Measurements from ENCODE around the gene ACTR1A. TPM values are rescaled to one million over a fixed set of nuclear protein-coding genes. Genes with fewer than 3 reads are reported as not detected.

ACTR1A gene
- 10 to 100 TPM; 51.1 to 53.3 TPM for total RNA-seq

DNA sequence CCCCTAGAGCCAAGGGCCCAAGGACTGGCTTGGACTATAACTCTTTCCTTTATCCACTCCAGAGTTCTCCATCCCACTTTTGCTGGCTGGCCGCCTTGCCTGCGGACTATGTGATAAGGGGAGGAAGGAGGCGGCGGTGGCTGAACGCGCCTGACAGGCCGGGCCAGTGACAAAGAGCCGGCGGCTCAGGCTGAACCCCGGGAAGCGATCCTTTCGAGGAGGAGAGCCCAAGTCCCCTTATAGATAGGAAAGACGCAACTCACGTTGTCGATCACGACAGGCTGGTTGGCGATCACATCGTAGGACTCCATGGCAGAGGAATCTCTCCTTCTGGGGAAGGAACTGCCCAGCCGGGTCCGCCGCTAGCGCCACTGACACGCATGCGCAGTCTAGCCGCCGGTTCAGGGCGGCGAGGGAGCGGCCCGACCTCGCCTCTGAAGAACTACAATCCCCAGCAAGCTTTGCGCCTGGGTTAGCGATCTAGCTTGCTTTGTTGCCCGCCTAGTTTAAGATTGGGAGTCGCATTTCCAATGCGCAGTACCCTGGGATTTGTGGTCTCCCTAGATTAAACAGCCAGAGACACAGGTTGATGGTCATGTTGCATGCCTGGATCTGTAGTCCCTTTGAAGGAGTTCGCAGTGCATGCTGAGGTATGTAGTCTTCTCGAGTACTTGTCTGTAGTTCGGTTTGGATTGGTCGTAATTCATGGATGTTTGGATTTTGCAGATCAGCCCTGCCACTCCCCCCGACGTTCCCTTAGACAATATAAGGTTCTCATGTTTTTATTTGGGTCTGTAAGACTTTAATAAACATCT lies at the start of gene ACTR1A:
Gene ACTR1A, minus strand, starts transcription at position 376 of the 815 bp plus-strand sequence. Its CDS starts 65 bp downstream, at position 311.
- peak; percentile 97 for DNase-seq
- CTCF ChIA-PET = interaction anchor here (0.6 to 10.3 kb wide), 18 partner anchors 9 to 405 kb away, joined by 3 to 105 read pairs (median 4); partner anchors contain the start of genes GBF1, NOLC1 and TRIM8
- no peak within 1 kb of the TSS for H3K27ac Mint-ChIP-seq
- no peaks in the 10 kb centered on the region for H3K27me3 Mint-ChIP-seq
- intact Hi-C loops (cut with DNase I, micrococcal nuclease) = loop anchor here (1.0 to 5.0 kb wide), 28 partner anchors 41 to 1415 kb away; partner anchors contain the start of genes ARL3 (in 2 of the 2), CUEDC2 (in 2 of the 2), GBF1 (in 2 of the 2) and NOLC1 (in 2 of the 2)
- H3K9me3 Mint-ChIP-seq (ENCODE audit: low read depth) = no peaks in the 10 kb centered on the region
- peak; percentile 54 for ATAC-seq
- peaks cover 31% of the 10 kb centered on the region for H3K4me1 Mint-ChIP-seq
- POLR2A ChIA-PET = interaction anchor here (0.7 to 1.0 kb wide), 2 partner anchors 31 to 82 kb away, joined by 3 read pairs; partner anchors contain the start of gene FBXL15
- no peak within 1 kb of the TSS for H3K4me3 Mint-ChIP-seq
- peaks cover 3% of the 10 kb centered on the region for H3K36me3 Mint-ChIP-seq (ENCODE audit: low read depth)

DNA sequence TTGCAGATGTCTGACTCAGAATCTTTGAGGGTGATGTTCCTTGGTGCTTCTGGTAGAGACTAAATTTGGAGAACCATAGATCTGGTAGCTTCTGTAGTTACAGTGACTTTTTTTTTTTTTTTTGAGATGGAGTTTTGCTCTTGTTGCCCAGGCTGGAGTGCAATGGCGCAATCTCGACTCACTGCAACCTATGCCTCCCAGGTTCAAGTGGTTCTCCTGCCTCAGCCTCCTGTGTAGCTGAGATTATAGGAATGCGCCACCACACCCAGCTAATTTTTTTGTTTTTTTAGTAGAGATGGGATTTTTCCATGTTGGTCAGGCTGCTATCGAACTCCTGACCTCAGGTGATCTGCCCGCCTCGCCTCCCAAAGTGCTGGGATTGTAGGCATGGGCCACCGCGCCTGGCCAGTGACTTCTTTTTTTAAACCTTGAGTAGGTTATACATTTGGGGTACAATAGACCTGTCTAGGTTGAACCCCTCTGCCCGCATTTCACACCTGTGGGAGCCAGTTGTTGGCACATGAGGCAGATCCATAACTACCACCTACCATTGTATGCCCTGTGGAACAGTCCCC lies 48.2 kb upstream of the ACTR1A start:
- intact Hi-C loops (cut with DNase I, micrococcal nuclease) = no loop called here
- peaks cover 9% of the 10 kb centered on the region for H3K36me3 Mint-ChIP-seq (ENCODE audit: low read depth)
- CTCF ChIA-PET = interaction anchor here (0.7 kb wide), 1 partner anchor 692 kb away, joined by 3 read pairs; no protein-coding TSS in a partner anchor
- H3K27me3 Mint-ChIP-seq = no peaks in the 10 kb centered on the region
- DNase-seq (no peak), ATAC-seq (no peak)
- H3K27ac Mint-ChIP-seq = no peak overlapping the region
- no peaks in the 10 kb centered on the region for H3K9me3 Mint-ChIP-seq (ENCODE audit: low read depth)
- POLR2A ChIA-PET = no interaction called here
- no peak overlapping the region for H3K4me3 Mint-ChIP-seq
- peaks cover 5% of the 10 kb centered on the region for H3K4me1 Mint-ChIP-seq

DNA sequence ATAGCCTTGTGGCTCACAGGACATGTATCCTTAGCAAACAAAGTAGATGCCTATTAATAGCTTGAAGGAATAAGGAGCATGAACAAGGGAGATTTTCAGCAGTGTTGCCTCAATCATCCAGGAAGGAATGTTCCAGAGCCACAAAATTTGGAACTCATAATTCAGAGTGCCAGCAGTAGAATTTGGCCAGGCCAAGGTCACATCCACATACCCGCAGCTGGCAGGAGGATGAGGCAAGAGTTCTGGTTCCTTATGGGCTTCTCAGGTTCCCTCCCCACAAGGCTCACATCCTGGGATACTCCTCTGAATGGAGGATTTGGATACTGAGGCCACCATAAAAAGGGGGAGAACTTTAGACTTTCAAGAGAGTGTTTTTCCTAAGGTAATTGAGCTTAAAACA lies 47.0 kb upstream of the ACTR1A start:
- peaks cover 9% of the 10 kb centered on the region for H3K36me3 Mint-ChIP-seq (ENCODE audit: low read depth)
- intact Hi-C loops (cut with DNase I, micrococcal nuclease) = no loop called here
- H3K4me3 Mint-ChIP-seq = no peak overlapping the region
- ChIA-PET CTCF (interaction anchor here (0.6 to 1.0 kb wide), 3 partner anchors 19 to 1077 kb away, joined by 3 to 4 read pairs (median 4); no protein-coding TSS in a partner anchor), POLR2A (no interaction called here)
- H3K9me3 Mint-ChIP-seq (ENCODE audit: low read depth) = no peaks in the 10 kb centered on the region
- DNase-seq (no peak), ATAC-seq (no peak)
- no peaks in the 10 kb centered on the region for H3K27me3 Mint-ChIP-seq
- H3K27ac Mint-ChIP-seq = no peak overlapping the region
- no peaks in the 10 kb centered on the region for H3K4me1 Mint-ChIP-seq

DNA sequence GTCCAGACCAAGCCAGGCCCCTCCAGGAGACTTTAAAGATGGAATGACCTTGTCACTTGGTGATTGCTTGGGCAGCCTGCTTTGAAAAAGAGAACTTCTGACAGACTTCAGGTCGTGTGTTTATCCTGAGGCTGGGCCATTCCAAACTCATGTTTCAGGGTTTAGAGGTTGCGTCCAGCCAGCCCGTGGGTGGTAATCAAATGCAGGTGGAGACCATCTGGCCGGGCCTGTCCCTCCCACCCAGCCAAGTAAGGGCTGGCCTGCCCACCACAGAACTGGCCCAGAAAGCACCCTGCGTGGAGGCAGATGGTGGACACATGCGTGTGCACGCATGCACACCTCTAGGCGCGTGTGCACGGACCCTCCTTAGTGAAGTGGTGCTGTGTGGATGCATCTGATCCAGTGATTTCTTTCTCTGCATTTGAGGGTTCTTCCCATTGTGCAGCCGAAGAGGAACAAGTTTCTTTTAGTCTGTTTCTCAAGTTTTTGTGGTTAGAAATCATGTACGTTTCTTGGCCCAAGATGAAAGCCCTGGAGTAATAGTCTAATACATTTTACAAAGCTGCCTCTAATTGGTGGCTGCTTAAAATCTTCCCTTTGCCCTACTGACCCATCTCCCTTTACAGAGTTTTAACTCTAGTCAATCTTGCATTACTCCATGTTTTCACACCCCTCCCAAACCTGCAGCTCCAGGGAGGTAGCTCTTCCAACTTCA lies 44.3 kb upstream of the ACTR1A start:
- Mint-ChIP-seq H3K27me3 (no peaks in the 10 kb centered on the region), H3K36me3 (ENCODE audit: low read depth) (peaks cover 6% of the 10 kb centered on the region), H3K4me3 (no peak overlapping the region), H3K4me1 (peaks cover 9% of the 10 kb centered on the region), H3K27ac (no peak overlapping the region), H3K9me3 (ENCODE audit: low read depth) (no peaks in the 10 kb centered on the region)
- intact Hi-C loops (cut with DNase I, micrococcal nuclease) = no loop called here
- CTCF ChIA-PET = interaction anchor here (1.1 kb wide), 1 partner anchor 376 kb away, joined by 3 read pairs; no protein-coding TSS in a partner anchor
- POLR2A ChIA-PET = no interaction called here
- ATAC-seq = no peak
- no peak for DNase-seq

DNA sequence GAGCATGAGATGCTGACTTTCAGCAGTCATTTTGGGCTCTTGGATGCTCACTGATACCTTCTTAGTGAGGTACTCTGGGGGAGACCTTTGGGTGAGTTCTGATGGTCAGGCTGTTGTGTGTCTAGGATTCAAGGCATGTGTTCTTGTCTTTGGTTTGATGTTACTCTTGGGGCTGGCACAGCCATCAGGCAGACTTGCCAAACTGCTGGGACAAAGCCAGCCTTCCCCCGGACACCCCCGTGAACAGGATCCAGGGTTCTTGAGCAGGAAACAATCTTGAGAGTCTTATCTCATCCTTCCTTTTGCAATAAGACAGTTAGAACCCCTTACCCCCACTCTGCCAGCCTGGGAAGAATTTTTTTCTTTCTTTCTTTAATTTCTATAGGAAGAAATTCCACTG lies 43.5 kb upstream of the ACTR1A start:
- ATAC-seq (no peak), DNase-seq (no peak)
- peaks cover 11% of the 10 kb centered on the region for H3K4me1 Mint-ChIP-seq
- H3K36me3 Mint-ChIP-seq (ENCODE audit: low read depth) = peaks cover 4% of the 10 kb centered on the region
- intact Hi-C loops (cut with DNase I, micrococcal nuclease) = no loop called here
- no peaks in the 10 kb centered on the region for H3K27me3 Mint-ChIP-seq
- ChIA-PET POLR2A (no interaction called here), CTCF (interaction anchor here (0.6 to 1.2 kb wide), 3 partner anchors 38 to 128 kb away, joined by 3 to 4 read pairs (median 3); no protein-coding TSS in a partner anchor)
- no peak overlapping the region for H3K27ac Mint-ChIP-seq
- H3K4me3 Mint-ChIP-seq = no peak overlapping the region
- no peaks in the 10 kb centered on the region for H3K9me3 Mint-ChIP-seq (ENCODE audit: low read depth)

DNA sequence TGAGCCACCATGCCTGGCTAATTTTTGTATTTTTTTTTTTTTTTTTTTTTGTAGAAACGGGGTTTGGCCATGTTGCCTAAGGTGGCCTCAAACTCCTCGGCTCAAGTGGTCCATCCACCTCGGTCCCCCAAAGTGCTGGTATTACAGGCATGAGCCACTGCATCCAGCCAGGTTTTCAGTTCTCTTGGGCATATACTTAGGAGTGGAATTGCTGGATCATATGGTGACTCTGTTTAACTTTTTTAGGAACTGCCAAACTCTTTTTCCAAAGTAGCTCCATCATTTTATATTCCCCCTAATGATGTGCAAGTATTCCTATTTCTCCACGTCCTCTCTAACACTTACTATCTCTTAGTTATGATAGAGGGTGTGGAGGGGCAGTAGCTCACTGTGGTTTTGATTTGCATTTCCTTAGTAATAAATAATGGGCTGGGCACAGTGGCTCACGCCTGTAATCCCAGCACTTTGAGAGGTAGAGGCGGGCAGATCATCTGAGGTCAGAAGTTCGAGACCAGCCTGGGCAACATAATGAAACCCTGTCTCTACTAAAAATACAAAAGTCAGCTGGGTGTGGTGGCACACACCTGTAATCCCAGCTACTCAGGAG lies 42.9 kb upstream of the ACTR1A start:
- Mint-ChIP-seq H3K27ac (no peak overlapping the region), H3K27me3 (no peaks in the 10 kb centered on the region), H3K9me3 (ENCODE audit: low read depth) (no peaks in the 10 kb centered on the region), H3K4me3 (no peak overlapping the region), H3K4me1 (peaks cover 13% of the 10 kb centered on the region), H3K36me3 (ENCODE audit: low read depth) (peaks cover 2% of the 10 kb centered on the region)
- ChIA-PET POLR2A (no interaction called here), CTCF (interaction anchor here (0.6 to 1.2 kb wide), 4 partner anchors 17 to 128 kb away, joined by 3 to 4 read pairs (median 3); no protein-coding TSS in a partner anchor)
- ATAC-seq (no peak), DNase-seq (no peak)
- intact Hi-C loops (cut with DNase I, micrococcal nuclease) = no loop called here

DNA sequence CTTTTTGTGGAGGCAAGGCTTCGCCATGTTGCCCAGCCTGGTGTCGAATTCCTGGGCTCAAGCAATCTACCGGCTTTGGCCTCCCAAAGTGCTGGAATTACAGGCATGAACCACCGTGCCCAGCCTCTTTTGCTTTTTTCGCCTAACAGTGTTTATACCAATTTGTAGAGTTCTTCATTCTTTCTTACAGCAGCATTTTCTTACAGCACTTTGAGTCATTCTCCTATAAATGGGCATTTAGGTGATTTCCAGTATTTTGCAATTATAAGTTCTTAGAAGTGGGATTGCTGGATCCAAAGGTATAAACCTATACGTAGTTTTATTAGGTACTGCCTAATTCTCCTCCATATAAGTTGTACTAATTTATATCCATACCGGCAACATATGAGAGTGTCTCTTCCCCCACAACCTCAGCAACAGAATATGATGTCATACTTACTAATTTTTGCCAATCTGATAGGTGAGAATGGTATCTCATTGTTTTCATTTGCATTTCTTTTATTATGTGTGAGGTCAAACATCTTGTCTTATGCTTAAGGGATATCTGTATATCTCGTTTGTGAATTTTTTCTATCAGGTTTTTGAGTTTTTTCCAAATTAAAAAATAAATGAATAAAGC lies 40.4 kb upstream of the ACTR1A start:
- H3K27ac Mint-ChIP-seq = no peak overlapping the region
- H3K27me3 Mint-ChIP-seq = no peaks in the 10 kb centered on the region
- peaks cover 18% of the 10 kb centered on the region for H3K4me1 Mint-ChIP-seq
- CTCF ChIA-PET = no interaction called here
- DNase-seq = no peak
- POLR2A ChIA-PET = no interaction called here
- no peaks in the 10 kb centered on the region for H3K9me3 Mint-ChIP-seq (ENCODE audit: low read depth)
- no peak overlapping the region for H3K4me3 Mint-ChIP-seq
- intact Hi-C loops (cut with DNase I, micrococcal nuclease) = no loop called here
- ATAC-seq = peak; percentile 33
- H3K36me3 Mint-ChIP-seq (ENCODE audit: low read depth) = no peaks in the 10 kb centered on the region

DNA sequence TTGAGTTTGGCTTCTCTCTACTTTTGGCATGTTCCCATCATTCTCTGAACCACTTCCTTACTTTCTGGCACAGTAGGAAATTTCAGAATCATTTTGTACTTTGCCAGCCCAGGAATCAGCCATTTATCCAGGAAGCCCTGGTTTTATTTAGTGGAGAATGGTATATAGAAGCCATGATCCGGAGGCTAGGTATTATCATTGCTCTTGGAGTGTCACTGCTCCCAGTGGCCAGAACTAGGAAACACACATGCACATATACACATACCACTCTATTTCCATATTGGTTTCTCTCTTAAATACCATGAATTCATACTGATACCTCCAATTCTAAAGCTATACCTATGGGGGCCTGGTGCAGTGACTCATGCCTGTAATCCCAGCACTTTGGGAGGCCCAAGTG lies 37.5 kb upstream of the ACTR1A start:
- intact Hi-C loops (cut with DNase I, micrococcal nuclease) = no loop called here
- Mint-ChIP-seq H3K27ac (no peak overlapping the region), H3K27me3 (no peaks in the 10 kb centered on the region), H3K4me1 (peaks cover 18% of the 10 kb centered on the region), H3K4me3 (no peak overlapping the region), H3K9me3 (ENCODE audit: low read depth) (no peaks in the 10 kb centered on the region), H3K36me3 (ENCODE audit: low read depth) (no peaks in the 10 kb centered on the region)
- DNase-seq = peak; percentile 35
- CTCF ChIA-PET = interaction anchor here (0.6 to 2.1 kb wide), 5 partner anchors 10 to 70 kb away, joined by 3 to 5 read pairs (median 3); no protein-coding TSS in a partner anchor
- peak; percentile 96 for ATAC-seq
- POLR2A ChIA-PET = no interaction called here

DNA sequence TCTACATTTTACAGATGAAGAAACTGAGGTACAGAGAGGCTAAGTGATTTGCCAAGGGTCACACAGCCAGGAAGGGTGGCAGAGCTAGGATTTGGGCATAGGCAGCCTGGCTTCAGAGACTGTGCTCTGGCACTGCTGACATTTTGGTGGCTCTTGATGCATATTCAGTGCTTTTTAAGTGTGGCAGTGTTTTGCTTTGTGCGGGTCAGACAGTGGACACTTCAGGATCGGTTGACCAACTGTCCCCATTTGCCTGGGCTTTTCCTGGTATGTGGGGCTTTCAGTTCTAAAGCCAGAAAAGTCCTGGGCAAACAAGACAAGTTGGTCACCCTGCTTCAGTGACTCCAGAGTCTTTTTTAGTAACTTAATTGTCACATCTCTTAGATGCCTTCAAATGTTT lies 36.3 kb upstream of the ACTR1A start:
- no peak overlapping the region for H3K27ac Mint-ChIP-seq
- no peak for ATAC-seq
- no peak overlapping the region for H3K4me3 Mint-ChIP-seq
- intact Hi-C loops (cut with DNase I, micrococcal nuclease) = no loop called here
- H3K27me3 Mint-ChIP-seq = no peaks in the 10 kb centered on the region
- DNase-seq = no peak
- peaks cover 18% of the 10 kb centered on the region for H3K4me1 Mint-ChIP-seq
- CTCF ChIA-PET = interaction anchor here (0.7 kb wide), 1 partner anchor 45 kb away, joined by 4 read pairs; no protein-coding TSS in a partner anchor
- H3K36me3 Mint-ChIP-seq (ENCODE audit: low read depth) = no peaks in the 10 kb centered on the region
- POLR2A ChIA-PET = no interaction called here
- no peaks in the 10 kb centered on the region for H3K9me3 Mint-ChIP-seq (ENCODE audit: low read depth)

DNA sequence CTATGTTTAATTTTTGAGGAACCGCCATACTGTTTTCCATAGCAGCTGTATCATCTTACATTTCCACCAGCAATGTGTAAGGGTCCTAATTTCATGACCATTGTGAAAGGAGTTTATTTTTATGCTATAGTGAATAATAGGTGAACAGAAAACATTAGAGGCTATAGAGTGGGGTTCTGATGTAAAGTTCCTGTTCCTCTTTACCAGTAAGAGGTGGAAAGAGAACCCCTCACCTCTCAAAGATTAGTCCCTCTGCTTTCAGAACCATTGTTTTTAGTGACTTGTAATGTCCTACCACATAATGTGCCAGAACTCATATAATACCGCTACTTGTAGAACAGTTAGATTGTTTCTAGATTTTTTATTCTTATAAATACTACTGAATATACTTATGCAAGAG lies 35.4 kb upstream of the ACTR1A start:
- ATAC-seq (no peak), DNase-seq (no peak)
- H3K9me3 Mint-ChIP-seq (ENCODE audit: low read depth) = no peaks in the 10 kb centered on the region
- no peak overlapping the region for H3K27ac Mint-ChIP-seq
- peaks cover 14% of the 10 kb centered on the region for H3K4me1 Mint-ChIP-seq
- CTCF ChIA-PET = no interaction called here
- H3K27me3 Mint-ChIP-seq = no peaks in the 10 kb centered on the region
- H3K36me3 Mint-ChIP-seq (ENCODE audit: low read depth) = no peaks in the 10 kb centered on the region
- intact Hi-C loops (cut with DNase I, micrococcal nuclease) = no loop called here
- no peak overlapping the region for H3K4me3 Mint-ChIP-seq
- POLR2A ChIA-PET = no interaction called here

DNA sequence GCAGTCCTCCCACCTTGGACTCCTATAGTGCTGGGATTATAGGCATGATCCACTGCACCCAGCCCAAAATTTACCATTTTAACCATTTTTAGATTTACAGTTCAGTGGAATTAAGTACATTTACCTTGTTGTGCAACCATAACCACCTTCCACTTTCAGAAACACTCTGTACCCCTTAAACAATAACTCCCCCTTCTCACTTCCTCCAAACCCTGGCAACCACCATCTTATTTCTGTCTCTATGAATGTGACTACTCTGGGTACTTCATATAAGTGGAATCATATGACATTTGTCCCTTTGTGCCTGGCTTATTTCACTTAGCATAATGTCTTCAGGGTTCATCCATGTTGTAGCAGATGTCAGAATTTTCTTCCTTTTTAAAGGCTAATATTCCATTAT lies 34.9 kb upstream of the ACTR1A start:
- H3K4me1 Mint-ChIP-seq = peaks cover 8% of the 10 kb centered on the region
- DNase-seq (no peak), ATAC-seq (no peak)
- no peak overlapping the region for H3K4me3 Mint-ChIP-seq
- no peaks in the 10 kb centered on the region for H3K36me3 Mint-ChIP-seq (ENCODE audit: low read depth)
- no peaks in the 10 kb centered on the region for H3K9me3 Mint-ChIP-seq (ENCODE audit: low read depth)
- no peaks in the 10 kb centered on the region for H3K27me3 Mint-ChIP-seq
- intact Hi-C loops (cut with DNase I, micrococcal nuclease) = no loop called here
- H3K27ac Mint-ChIP-seq = no peak overlapping the region
- ChIA-PET POLR2A (no interaction called here), CTCF (interaction anchor here (0.6 kb wide), 1 partner anchor 45 kb away, joined by 3 read pairs; no protein-coding TSS in a partner anchor)
